Activated CD8-positive, alpha-beta memory T cell treated with anti-CD3 and anti-CD28 coated beads for 1 hour (primary cell): ENCODE measurements around the gene NME4.
"Not testable (repeated sequence)": the region's sequence is repeated elsewhere in the genome, so short reads cannot be mapped to it uniquely, and the experiment has no call there.

Experiments
- DNase-seq, 2 donors: peaks; one replicate each; pipeline ENCODE4 v3.0.0-alpha.2; 2020; ENCODE audit warnings: low read depth in 1 of 2; ENCODE audit errors: extremely low read depth in 1 of 2

Gene NME4

DNA sequence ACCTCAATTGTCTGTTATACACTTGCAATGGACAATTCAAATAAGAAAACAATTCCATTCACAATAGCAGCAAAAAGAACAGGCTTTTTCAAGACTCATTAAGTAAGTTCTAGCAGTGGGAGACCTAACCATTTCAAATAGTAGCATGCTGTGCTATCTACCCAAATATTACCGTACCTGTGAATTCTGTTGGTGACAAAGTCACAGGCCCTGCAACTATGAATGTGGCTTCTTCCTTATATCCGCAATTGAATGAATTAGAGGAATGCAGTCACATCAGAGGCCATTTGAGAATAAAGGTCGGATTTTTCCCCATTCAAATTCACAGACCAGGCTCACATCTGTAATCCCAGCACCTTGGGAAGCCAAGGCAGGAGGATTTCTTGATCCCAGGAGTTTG is 800 bp upstream of the NME4 start:
- DNase-seq, result no peak

DNA sequence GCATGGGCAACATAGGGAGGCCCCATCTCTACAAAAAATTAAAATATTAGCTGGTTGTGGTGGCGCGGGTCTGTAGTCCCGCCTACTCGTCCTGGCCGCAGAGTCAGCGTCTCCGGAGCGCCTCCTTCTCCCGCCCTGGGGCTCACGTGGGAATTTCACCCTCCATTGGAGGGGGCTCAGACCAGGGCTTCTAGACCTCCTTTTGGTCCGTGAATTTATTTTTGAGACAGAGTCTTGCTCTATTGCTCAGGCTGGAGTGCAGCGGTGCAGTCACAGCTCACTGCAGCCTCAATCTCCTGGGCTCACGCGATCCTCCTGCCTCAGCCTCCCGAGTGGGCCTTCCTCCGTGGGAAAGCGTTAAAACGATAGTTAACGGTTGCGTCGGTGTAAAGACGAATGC is 394 bp upstream of the NME4 start:
- DNase-seq, result no peak

DNA sequence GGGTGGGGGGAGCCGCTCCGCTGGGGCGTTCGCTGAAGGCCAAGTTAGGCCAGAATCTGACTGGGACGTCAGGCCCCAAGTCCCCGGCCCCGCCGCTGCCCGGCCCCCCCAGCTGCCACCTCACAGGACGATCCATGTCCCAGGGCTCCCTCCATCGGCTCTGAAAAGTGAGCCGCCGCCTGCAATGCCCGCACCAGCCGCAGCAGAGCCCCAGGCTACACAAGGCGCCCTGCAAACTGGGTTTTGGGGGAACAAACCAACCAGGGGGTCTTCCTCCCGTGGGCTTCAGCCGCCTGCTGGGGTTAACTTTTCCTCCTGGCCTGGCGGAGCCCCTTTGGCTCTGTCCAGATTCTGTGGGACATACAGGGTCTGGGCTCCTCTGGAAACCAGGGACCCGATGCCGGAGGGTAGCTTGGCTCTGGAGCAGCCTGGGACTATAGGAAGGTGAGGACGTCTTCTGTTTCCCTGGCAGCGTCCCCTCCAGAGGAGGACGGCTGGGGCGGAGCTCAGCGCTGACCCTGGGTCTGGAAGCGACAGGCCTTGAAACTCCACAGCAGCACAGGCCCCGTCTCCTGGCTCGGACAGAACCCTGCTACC is 835 bp downstream of the NME4 start:
- DNase-seq, result no peak

DNA sequence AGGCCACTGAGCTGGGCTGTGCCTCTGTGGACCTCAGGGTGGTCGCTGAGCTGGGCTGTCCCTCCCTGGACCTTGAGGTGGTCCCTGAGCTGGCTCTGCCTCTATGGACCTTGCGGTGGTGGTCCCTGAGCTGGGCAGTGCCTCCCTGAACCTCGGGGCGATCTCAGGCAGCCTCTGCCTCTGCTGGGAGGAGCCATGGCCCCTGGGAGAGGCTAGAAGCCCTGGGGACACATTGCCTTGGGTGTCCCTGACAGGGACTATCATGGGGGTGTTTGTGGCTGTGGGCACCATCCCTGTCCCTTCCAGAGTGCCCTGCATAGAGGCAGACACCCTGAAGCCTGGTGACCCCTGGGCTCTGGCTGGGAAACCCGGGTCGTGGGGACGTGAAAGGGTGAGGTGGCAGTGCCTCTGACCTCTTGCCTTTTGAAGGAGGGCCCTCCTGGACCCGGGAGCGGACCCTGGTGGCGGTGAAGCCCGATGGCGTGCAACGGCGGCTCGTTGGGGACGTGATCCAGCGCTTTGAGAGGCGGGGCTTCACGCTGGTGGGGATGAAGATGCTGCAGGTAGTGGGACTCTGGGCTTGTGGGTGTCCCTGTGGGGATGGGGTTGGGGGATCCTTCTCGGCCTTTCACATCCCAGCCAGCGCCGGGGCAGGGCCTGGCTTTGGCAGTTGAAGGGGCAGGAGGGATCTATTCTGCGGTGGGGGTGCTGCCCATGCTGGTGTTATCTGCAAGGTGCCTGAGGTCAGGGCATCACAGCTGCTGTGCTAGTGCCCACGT is 1.8 kb downstream of the NME4 start:
- no peak for DNase-seq

DNA sequence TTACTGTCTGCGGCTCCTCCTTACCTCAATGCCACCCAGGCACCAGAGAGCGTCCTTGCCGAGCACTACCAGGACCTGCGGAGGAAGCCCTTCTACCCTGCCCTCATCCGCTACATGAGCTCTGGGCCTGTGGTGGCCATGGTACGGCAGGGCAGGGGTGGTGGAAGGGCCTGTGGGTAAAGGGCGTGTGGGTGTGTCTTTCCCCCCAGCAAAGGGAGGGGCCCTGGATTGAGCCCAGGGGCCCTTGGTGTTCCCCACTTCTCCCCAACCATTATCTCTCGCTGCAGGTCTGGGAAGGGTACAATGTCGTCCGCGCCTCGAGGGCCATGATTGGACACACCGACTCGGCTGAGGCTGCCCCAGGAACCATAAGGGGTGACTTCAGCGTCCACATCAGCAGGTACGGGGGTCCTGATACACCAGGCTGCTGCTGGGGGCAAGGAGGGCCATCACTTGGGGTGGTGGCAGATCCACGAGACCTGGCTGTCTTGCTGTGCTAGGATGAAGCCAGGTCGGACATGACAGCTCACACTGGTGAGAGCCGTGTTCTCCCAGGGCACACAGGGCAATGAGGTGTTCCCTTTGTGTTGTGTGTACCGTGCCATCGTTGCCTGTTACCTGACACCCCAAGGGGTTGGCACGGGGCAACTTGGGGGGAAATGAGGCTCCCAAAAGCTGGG is 2.5 kb downstream of the NME4 start:
- no peak for DNase-seq

DNA sequence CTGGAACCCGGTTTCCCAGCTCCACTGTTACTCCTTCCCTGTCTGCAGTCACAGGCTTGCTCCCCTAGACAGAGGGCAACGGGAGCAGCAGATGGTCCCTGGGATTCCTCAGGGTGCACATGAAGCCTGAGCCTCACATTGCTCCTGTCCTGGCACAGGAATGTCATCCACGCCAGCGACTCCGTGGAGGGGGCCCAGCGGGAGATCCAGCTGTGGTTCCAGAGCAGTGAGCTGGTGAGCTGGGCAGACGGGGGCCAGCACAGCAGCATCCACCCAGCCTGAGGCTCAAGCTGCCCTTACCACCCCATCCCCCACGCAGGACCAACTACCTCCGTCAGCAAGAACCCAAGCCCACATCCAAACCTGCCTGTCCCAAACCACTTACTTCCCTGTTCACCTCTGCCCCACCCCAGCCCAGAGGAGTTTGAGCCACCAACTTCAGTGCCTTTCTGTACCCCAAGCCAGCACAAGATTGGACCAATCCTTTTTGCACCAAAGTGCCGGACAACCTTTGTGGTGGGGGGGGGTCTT is 3.1 kb downstream of the NME4 start:
- no peak for DNase-seq

DNA sequence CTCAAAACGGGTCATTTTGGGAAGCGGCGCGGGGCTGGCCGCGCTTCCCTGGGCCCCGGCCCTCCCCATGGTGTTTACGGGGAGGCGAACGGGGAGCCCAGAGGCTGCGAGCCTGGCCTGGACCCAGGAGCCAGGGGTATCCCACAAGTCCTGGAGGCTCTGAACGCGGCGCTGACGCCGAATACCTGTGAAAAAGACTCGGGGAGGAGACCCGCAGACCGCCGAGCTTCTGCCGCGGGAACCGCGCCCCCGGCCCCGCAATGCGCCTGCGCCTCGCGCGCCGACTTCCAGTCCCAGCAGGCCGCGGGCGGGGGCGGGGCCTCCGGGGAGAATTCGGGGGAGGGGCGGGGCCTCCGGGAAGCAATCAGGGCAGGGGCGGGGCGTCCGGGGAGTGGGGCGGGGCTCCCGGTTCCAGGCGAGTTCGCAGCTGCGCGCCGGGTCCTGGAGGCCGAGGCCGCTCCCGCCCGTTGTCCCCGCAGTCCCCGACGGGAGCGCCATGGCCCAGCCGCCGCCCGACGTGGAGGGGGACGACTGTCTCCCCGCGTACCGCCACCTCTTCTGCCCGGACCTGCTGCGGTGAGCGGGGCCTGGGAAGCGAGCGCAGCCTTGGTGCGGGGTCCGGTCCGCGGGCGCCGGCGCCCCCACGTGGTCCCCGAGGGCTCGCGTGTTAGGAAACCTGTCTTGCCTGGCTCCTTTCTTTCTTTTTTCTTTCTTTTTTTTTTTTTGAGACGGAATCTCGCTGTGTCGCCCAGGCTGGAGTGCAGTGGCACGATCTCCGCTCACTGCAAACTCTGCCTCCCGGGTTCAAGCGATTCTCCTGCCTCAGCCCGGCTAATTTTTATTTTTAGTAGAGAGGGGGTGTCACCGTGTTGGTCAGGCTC is 4.7 kb downstream of the NME4 start, which contains the start of gene DECR2:
DECR2 (plus strand) TSS at position 418 of the 881 bp plus-strand sequence; CDS start at position 497, 79 bp downstream.
- DNase-seq, result peak; percentile 91 to 100

DNA sequence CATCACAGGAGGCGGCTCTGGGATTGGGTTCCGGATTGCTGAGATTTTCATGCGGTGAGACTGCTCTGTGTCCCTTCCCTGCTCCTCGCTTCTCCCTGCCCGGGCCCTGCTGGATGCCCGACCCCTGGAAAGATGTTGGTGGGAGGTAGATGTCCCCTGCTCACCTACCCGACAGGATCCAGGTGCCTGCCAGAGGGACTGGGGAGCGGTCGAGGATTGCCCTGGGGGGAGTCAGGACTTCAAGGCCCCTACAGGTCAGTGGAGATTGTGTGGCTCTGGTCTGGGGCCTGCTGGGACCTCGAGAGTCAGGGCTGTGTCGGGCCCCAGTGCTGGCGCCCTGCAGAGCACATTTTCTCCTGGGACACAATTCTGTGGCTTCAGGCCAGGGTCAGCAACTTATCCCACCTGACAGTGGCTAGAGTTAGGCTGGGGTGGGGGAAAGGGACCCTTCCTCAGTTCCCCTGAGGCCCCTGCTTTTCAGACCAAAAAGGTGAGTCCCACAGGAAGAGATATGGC is 8.0 kb downstream of the NME4 start:
- no peak for DNase-seq

DNA sequence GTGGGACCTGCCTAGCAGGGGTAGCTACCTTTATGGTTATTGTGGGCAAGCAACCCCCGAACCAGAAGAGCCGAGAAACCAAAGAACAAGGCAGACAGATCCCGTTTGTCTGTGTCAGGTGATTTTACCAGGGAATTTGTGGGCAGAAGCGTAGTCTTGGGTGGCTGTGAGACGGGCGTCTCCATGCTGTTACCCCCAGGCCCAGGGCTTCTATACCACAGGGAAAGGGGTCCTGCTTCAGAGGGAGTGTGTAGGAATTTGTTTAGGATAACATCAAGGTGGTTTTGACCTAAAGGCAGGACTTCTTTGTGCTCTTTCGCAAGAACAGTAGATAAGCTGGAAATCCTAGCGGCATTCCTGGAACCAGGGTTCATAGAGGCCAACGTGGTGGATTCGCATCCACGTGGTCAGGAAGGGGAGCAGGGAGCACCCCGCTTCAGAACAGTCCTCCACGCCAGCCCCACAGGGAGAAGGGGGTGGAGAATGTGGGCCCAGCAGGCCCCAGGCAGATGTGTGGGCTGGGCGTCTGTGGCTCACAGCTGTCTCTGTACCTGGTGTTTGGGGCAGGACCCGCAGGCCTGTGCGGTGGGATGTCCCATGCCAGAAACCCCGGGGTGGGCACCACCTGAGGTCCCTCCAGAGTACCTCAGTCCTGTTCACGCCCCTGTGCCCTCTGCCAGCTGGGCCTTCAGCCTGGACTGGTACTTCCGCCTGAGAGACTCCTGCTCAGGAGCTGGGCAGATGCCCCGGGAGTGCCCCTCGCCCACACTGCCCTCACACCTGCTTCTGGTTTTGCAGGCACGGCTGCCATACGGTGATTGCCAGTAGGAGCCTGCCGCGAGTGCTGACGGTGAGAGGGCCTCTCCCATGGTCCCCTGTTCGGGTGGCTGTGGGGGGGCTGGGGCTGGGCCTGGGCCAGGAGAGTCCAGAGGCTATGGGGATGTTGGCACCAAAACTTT is 8.8 kb downstream of the NME4 start:
- DNase-seq, result no peak

DNA sequence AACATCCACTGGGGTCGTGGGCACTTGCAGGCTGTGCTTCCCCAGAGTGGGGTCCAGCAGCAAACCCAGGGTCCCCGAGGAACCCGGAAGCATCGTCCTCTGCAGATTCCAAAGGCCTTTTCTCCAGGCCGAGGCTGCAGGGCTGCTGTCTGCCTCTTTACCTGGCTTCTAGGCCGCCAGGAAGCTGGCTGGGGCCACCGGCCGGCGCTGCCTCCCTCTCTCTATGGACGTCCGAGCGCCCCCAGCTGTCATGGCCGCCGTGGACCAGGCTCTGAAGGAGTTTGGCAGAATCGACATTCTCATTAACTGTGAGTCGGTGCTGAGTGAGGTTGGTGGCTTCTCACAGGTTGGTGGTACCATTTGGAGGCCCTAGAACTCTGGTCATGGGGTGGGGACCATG is 10.3 kb downstream of the NME4 start:
- no peak for DNase-seq

DNA sequence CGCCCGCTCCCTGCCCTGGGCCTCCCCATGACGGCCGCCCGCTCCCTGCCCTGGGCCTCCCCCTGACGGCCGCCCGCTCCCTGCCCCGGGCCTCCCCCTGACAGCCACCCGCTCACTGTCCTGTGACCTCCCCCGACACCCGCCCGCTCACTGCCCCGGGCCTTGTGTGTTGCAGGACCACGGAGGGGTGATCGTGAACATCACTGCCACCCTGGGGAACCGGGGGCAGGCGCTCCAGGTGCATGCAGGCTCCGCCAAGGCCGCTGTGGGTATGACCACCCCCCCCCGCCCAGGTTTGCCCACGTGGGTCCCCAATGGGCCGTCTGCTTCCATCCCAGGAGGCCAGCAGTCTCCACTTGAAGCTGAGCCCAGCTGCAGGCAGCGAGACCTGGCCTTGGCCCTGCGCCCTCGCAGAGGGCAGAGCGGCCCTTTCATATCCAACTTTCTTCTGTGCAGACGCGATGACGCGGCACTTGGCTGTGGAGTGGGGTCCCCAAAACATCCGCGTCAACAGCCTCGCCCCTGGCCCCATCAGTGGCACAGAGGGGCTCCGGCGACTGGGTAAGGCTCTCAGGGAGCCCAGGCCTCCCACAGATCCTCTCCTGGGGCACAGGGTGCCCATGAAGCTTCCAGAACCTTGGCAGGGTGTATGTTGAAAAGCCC is 13.6 kb downstream of the NME4 start:
- DNase-seq, result no peak

DNA sequence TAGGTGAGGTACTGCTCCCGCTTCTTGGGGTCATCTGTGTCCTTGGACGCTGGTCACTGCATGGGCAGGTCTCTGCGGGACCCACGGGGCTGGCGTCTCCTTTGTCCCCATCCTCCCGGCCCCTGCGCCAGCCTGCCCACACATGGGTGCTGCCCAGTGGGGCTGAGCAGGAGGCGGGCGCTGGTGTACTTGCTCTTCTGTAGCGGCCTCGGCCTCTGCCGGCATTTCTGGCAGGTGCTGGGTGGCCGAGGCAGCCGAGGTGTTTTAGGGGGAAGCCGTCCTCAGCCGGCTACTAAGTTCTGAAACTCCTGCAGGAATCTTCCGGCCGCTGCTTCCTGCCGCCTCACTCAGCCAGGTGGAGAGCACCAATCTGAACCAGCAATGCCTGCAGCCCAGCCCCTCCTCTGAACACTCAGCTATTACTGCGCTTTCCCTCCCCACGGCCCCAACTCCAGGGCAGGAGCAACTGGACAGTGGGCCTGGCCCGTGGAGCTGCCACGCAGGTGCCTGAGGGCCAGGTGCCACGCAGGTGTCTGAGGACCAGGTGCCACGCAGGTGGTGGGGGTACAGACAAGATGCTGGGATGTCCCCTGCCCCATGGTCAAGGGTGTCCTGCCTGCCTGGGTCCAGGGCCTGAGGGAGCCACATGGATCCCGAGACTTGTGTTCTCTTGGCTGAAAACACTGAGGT is 14.7 kb downstream of the NME4 start:
- no peak for DNase-seq

DNA sequence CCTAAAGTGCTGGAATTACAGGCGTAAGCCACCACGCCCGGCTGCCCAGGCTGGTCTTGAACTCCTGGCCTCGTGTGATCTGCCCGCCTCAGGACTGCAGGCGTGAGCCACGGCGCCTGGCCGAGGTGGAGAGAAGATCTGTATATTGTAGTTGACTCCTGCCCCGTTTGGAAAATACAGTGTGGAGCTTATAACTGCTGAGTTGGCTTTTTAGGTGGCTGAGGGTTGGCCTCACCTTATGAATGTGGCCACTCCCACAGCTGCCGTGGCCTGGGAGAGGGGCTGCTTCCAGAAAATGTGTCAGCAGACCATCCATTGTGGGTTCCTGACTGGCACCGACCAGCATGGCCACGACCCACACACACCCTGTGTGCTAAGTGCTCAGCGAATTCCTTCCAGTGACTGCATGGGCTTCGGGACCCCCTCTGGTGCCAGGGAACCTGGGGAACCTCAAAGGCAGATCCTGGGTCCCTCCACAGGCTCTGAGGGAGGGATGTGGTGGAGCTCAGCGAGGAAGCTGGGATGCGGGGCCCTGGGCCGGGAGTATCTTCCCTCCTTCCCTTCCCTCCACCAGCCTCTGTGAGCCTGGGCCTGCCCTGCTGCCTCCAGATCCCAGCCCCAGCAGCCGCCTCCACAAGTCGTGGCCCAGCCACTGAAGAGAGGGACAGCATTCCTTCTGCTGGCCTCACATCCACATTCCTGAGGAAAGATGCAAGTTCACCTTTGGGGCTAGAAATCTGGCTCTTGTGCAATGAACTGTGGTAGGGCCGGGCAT is 17.6 kb downstream of the NME4 start:
- DNase-seq, result no peak

DNA sequence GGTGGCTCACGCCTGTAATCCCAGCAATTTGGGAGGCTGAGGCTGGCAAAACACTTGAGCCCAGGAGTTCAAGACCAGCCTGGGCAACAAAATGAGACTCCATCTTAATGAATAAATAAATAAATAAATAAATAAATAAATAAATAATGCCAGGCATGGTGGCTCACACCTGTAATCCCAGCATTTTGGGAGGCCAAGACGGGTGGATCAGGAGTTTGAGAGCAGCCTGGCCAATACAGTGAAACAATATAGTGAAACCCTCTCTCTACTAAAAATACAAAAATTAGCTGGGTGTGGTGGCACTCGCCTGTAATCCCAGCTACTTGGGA is 18.1 kb downstream of the NME4 start:
- DNase-seq, result not testable (repeated sequence)

DNA sequence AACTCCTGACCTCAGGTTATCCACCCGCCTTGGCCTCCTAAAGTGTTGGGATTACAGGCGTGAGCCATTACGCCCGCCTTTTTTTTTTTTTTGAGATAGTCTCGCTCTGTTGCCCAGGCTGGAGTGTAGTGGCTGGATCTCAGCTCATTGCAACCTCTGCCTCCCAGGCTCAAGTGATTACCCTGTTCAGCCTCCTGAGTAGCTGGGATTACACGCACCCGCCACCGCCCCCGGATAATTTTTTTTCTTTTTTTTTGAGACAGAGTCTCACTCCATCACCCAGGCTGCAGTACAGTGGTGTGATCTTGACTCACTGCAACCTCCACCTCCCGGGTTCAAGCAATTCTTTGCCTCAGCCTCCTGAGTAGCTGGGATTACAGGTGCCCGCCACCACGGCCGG is 25.2 kb downstream of the NME4 start:
- not testable (repeated sequence) for DNase-seq

DNA sequence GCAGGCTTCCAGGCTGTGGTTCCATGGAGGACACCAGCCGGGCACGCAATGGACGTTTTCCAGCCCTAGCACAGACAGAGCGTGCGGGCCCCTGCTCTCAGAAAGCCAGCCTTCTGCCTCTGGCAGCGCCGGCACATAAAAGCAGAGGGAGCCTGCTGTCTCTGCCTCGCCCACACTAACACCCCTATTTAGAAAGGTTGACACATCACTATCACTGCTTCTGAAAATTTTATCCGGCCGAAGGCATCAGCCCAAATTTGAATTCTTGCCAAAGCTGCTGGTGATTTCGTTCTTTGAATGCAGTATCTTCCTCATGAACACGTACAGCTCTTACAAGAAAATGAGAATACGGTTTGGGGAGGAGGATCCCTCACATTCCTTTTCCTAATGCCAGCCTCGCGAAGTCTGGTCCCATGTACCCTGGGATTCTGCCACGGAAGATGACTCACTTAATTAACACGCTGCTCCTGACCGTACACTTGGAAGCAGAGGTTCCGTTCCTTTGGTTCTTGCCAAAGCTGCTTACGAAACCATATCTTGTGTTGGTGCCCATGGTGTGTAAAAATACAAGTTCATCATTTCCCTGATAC is 27.1 kb downstream of the NME4 start:
- DNase-seq, result no peak

DNA sequence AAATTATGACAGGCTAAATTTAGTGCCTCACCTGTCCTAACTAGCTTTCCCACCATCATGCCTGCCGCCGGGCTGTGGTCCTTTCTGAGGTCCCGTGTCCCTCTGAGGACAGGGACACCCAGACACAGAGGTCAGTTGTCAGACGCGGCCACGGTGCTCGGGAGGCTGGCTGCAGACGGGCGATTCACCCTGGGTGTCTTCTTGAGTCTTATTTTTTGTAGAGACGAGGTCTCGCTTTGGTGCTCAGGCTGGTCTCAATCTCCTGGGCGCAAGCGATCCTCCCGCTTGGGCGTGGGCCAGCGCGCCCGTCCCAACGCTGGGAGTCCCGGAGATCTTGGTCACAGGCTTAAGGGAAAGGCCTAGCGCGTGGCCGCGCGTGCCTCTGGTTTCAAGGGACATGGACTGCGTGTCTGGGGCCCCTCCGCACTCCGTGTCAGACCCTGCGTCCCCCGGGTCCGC is 27.7 kb downstream of the NME4 start:
- DNase-seq, result no peak
